Keratinocyte (primary cell): ENCODE data around the gene MAP4K2. TPM values are rescaled to one million over a fixed set of nuclear protein-coding genes. Genes with fewer than 3 reads are reported as not detected.

Experiments used
- DNase-seq: peaks from one replicate; pipeline ENCODE4 v3.0.0-alpha.2; 2011; ENCODE audit warnings: low read depth, missing footprints, low spot score
- FAIRE-seq: peaks from 2 replicates; lab custom pipeline; 2011; peaks lifted over from hg19 to GRCh38; lab: Jason Lieb, UNC
- H2AFZ ChIP-seq: 2 replicates; pipeline ENCODE4 v1.6.0; 2012; ENCODE audit warnings: low read length, control low read depth, inconsistent platforms; ENCODE audit not compliant: control insufficient read depth
- H3K27ac ChIP-seq: 2 replicates; pipeline ENCODE4 v1.5.1; 2011; ENCODE audit warnings: low read length; ENCODE audit not compliant: control insufficient read depth, insufficient read depth
- H3K27me3 ChIP-seq: 3 replicates; pipeline ENCODE4 v1.6.0; 2011; ENCODE audit warnings: low read length; ENCODE audit not compliant: control insufficient read depth, insufficient read depth; ENCODE audit errors: extremely low read depth
- H3K36me3 ChIP-seq, 2 experiments: 2 replicates in 1 of 2; 3 replicates in 1 of 2; pipeline ENCODE4 v1.5.1; 2011; ENCODE audit warnings: low read length in 2 of 2, mild to moderate bottlenecking in 1 of 2; ENCODE audit not compliant: control insufficient read depth in 2 of 2, insufficient read depth in 2 of 2; ENCODE audit errors: extremely low read depth in 1 of 2
- H3K4me1 ChIP-seq: 3 replicates; pipeline ENCODE4 v1.5.1; 2011; ENCODE audit warnings: low read length; ENCODE audit not compliant: control insufficient read depth, insufficient read depth; ENCODE audit errors: extremely low read depth
- H3K4me2 ChIP-seq: 3 replicates; pipeline ENCODE4 v1.6.0; 2011; ENCODE audit warnings: low read depth, low read length; ENCODE audit not compliant: control insufficient read depth, insufficient read depth; ENCODE audit errors: extremely low read depth
- H3K4me3 ChIP-seq, 3 experiments: fragments of 200-600 bp in 1 of 3; sonication (generic) in 1 of 3; 2 replicates in 2 of 3; 3 replicates in 1 of 3; pipeline ENCODE4 v1.5.1; 2011 to 2016; ENCODE audit warnings: low read length in 3 of 3, mild to moderate bottlenecking in 3 of 3, control low read depth in 2 of 3, inconsistent platforms in 1 of 3, low read depth in 1 of 3, mixed read lengths in 1 of 3, mixed run types in 1 of 3, moderate library complexity in 1 of 3; ENCODE audit not compliant: control insufficient read depth in 2 of 3, insufficient read depth in 2 of 3; ENCODE audit errors: extremely low read depth in 1 of 3
- H3K79me2 ChIP-seq: 2 replicates; pipeline ENCODE4 v1.6.0; 2012; ENCODE audit warnings: low read length; ENCODE audit not compliant: control insufficient read depth, insufficient read depth
- H3K9ac ChIP-seq: 3 replicates; pipeline ENCODE4 v1.6.0; 2011; ENCODE audit warnings: low read length; ENCODE audit not compliant: control insufficient read depth, insufficient read depth; ENCODE audit errors: extremely low read depth
- H3K9me1 ChIP-seq: 3 replicates; pipeline ENCODE4 v1.6.0; 2011; ENCODE audit warnings: low read length; ENCODE audit not compliant: control insufficient read depth, insufficient read depth; ENCODE audit errors: extremely low read depth
- H3K9me3 ChIP-seq: 2 replicates; pipeline ENCODE4 v1.5.1; 2012; ENCODE audit warnings: low read depth, low read length; ENCODE audit not compliant: control insufficient read depth
- H4K20me1 ChIP-seq: 3 replicates; pipeline ENCODE4 v1.6.0; 2011; ENCODE audit warnings: low read length; ENCODE audit not compliant: control insufficient read depth, insufficient read depth; ENCODE audit errors: extremely low read depth
- EZH2 ChIP-seq: IDR thresholded peaks from one replicate; pipeline ENCODE4 v1.6.1; 2012; ENCODE audit warnings: inconsistent platforms, mild to moderate bottlenecking, low read length, moderate library complexity
- dilution Hi-C: fragments of 300-500 bp; cut with MboI; formaldehyde crosslinking; loops from one replicate; pipeline ENCODE4 v1.7.0; 2020; ENCODE audit warnings: low sequenced_read_pairs; ENCODE audit not compliant: extremely low pct_ligation_motif_present
- polyA plus RNA-seq, 5 experiments: library from polyadenylated mRNA; depleted of rRNA in 3 of 5; stranded (reverse) in 3 of 5; stranded (forward) in 1 of 5; unstranded in 1 of 5; fragments of >200 nt; gene quantifications; 1 replicate in 1 of 5; 2 replicates in 3 of 5; 3 replicates in 1 of 5; pipeline versions ENCODE4 v1.2.1 to v1.2.3, GENCODE V29; 2011 to 2012; ENCODE audit warnings: missing spikeins in 2 of 5, low read depth in 1 of 5, low replicate concordance in 1 of 5
- TF ChIP-seq, protein P1 (sequence below), 3 experiments: IDR thresholded peaks in 1 of 3; conservative IDR thresholded peaks in 1 of 3; optimal IDR thresholded peaks in 1 of 3; 2 replicates in 2 of 3; 3 replicates in 1 of 3; pipeline versions ENCODE3 to v1.5.1; 2011; ENCODE audit warnings: low read length in 3 of 3, mild to moderate bottlenecking in 3 of 3, moderate library complexity in 2 of 3, control low read depth in 1 of 3, inconsistent platforms in 1 of 3; ENCODE audit not compliant: insufficient read depth in 2 of 3; ENCODE audit errors: extremely low read depth in 1 of 3

MAP4K2 gene
- polyA plus RNA-seq, 1 donor (not counting 4 experiments of a cell fraction or from before 2014, with no cell fraction given) = 6.7 TPM

DNA sequence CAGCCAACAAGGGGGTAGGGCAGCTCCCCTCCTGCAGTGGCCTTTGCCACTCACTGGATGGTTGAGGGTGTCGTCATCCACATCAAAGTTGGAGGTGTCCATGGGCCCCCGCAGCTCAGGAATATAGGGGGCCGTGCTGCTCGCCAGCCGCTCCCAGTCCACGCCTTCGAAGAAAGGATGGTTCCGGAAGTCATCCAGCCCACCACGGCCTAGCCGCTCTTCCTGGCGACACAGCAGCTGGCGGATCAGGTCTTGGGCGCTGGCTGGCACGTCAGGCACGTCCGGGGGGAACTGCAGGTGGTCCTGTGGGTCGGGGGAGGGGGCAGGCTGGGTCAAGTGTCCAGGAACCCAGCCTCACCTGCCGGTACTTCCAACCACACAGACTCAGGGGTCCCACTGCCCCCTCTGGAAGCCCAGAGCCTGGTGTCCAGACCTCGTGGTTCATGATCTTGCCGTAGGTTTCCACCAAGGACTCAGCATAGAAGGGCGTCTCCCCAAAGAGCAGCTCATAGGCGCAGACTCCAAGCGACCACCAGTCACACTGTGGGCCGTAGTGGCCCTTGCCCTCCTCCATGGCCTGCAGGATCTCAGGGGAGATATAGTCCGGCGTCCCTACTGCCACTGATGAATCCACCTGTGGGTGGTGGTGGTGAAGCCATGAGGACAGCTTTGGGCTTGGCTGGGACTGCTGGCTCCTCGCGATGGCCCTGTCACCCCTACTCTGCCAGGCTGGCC is 35.8 kb upstream of the MAP4K2 start:
- no peaks in the 10 kb centered on the region for H3K27me3 ChIP-seq
- H3K27ac ChIP-seq = no peak overlapping the region
- no peak for TF ChIP-seq EZH2
- TF ChIP-seq, protein P1, sequence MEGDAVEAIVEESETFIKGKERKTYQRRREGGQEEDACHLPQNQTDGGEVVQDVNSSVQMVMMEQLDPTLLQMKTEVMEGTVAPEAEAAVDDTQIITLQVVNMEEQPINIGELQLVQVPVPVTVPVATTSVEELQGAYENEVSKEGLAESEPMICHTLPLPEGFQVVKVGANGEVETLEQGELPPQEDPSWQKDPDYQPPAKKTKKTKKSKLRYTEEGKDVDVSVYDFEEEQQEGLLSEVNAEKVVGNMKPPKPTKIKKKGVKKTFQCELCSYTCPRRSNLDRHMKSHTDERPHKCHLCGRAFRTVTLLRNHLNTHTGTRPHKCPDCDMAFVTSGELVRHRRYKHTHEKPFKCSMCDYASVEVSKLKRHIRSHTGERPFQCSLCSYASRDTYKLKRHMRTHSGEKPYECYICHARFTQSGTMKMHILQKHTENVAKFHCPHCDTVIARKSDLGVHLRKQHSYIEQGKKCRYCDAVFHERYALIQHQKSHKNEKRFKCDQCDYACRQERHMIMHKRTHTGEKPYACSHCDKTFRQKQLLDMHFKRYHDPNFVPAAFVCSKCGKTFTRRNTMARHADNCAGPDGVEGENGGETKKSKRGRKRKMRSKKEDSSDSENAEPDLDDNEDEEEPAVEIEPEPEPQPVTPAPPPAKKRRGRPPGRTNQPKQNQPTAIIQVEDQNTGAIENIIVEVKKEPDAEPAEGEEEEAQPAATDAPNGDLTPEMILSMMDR (optimal IDR thresholded peaks at IDR 0.05 in 1 of 3, IDR thresholded peaks at IDR 0.05 in 1 of 3, conservative IDR thresholded peaks at IDR 0.05 in 1 of 3; ENCODE audit: extremely low read depth in 1 of 3, insufficient read depth in 2 of 3, low read length in 3 of 3) = no peak
- H3K36me3 ChIP-seq = peaks cover 16 to 27% of the 10 kb centered on the region in 2 experiments
- FAIRE-seq (no peak), DNase-seq (no peak)
- dilution Hi-C loops = no loop called here
- H2AFZ ChIP-seq = no peak overlapping the region
- H3K9ac ChIP-seq = no peak overlapping the region
- H3K4me3 ChIP-seq = no peak overlapping the region
- peaks cover 11% of the 10 kb centered on the region for H3K79me2 ChIP-seq
- H3K4me2 ChIP-seq = no peak overlapping the region
- H4K20me1 ChIP-seq = no peaks in the 10 kb centered on the region
- H3K9me1 ChIP-seq = no peaks in the 10 kb centered on the region
- no peaks in the 10 kb centered on the region for H3K9me3 ChIP-seq
- peaks cover 32% of the 10 kb centered on the region for H3K4me1 ChIP-seq

DNA sequence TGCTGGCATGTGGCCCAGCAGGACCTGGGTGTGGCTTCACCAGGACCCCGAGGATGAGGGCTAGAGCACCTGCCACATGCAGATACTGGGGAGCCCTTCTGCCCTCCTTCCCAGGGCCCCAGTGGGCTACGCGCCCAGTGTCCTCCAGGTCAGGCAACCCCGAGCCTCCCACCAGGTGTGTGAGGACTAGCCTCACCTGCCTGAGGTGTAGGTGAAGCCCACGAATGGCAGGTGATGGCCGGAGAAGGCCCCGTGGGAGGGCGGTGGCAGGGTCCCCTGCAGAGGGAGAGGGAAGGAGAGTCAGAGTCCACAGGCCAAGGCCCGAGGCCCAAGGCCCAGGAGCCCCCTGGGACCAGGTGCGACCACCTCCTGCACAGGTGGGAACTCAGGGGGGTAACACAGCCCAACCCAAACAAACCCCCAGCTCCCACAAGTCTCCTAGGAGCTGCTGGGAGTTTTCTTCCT is 34.9 kb upstream of the MAP4K2 start:
- Histone ChIP-seq H3K9me1 (no peaks in the 10 kb centered on the region), H3K27ac (no peak overlapping the region), H3K9me3 (no peaks in the 10 kb centered on the region), H3K9ac (no peak overlapping the region), H3K4me3 (no peak overlapping the region), H3K27me3 (no peaks in the 10 kb centered on the region), H3K36me3 (peaks cover 18 to 35% of the 10 kb centered on the region in 2 experiments), H4K20me1 (no peaks in the 10 kb centered on the region), H3K4me1 (peaks cover 24% of the 10 kb centered on the region), H2AFZ (no peak overlapping the region), H3K4me2 (no peak overlapping the region), H3K79me2 (peaks cover 7% of the 10 kb centered on the region)
- no peak for TF ChIP-seq EZH2
- TF ChIP-seq, protein P1 (optimal IDR thresholded peaks at IDR 0.05 in 1 of 3, IDR thresholded peaks at IDR 0.05 in 1 of 3, conservative IDR thresholded peaks at IDR 0.05 in 1 of 3; ENCODE audit: extremely low read depth in 1 of 3, insufficient read depth in 2 of 3, low read length in 3 of 3) = no peak
- no peak for FAIRE-seq
- dilution Hi-C loops = no loop called here
- no peak for DNase-seq
